K562 (cell line): Measurements from ENCODE around the gene TTC39C. TPM values are rescaled to one million over a fixed set of nuclear protein-coding genes. Genes with fewer than 3 reads are reported as not detected.

Source experiments
- ATAC-seq: fragments of 200-7000 bp; cut with Tn5 transposase; 3 replicates; pipeline ENCODE4 v1.9.1; 2020; ENCODE audit warnings: moderate library complexity
- BruUV-seq: library from RNA; stranded (reverse); fragments of 400-500 nt; replicated peaks from 2 replicates; lab custom pipeline; 2021; lab: Mats Ljungman, UMichigan
- CTCF ChIA-PET: fragments of 300-600 bp; formaldehyde crosslinking; extraction: SDS; loops from one replicate; lab custom pipeline; 2021; ENCODE audit warnings: low intra/inter-chr PET ratio; lab: Yijun Ruan, JAX
- POLR2A ChIA-PET: fragments of 300-600, 350-650 bp; sonication (Branson Sonifier 250); formaldehyde crosslinking; extraction: SDS; loops from one replicate; lab custom pipeline; 2021; ENCODE audit warnings: antibody characterized with exemption, inconsistent platforms; lab: Yijun Ruan, JAX
- DNase-seq, 4 experiments: peaks; one replicate each; pipeline versions ENCODE4 v3.0.0 to v3.0.0-alpha.2; 2011 to 2018; ENCODE audit warnings: low spot score in 3 of 4, mixed read lengths in 3 of 4; ENCODE audit errors: extremely low read depth in 1 of 4
- FAIRE-seq: peaks from 2 replicates; lab custom pipeline; 2011; peaks lifted over from hg19 to GRCh38; lab: Jason Lieb, UNC
- H2AFZ ChIP-seq: 2 replicates; pipeline ENCODE4 v1.6.0; 2011; ENCODE audit warnings: low read depth, low read length, control low read depth, inconsistent platforms
- H3K27ac ChIP-seq: fragments of 200-600 bp; 3 replicates; pipeline ENCODE4 v1.8.0; 2011; ENCODE audit warnings: low read depth, mild to moderate bottlenecking, control low read depth, inconsistent platforms, low read length, moderate library complexity, mixed read lengths; ENCODE audit errors: extremely low read depth
- H3K27me3 ChIP-seq, 2 experiments: fragments of 300-600 bp in 1 of 2; 2 replicates in 1 of 2; 3 replicates in 1 of 2; pipeline versions ENCODE4 v1.6.0 to v1.8.0; 2011; ENCODE audit warnings: inconsistent platforms in 2 of 2, low read length in 2 of 2, mild to moderate bottlenecking in 1 of 2, mixed read lengths in 1 of 2, moderate library complexity in 1 of 2; ENCODE audit not compliant: control insufficient read depth in 2 of 2, insufficient read depth in 2 of 2
- H3K36me3 ChIP-seq: fragments of 300-600 bp; 3 replicates; pipeline ENCODE4 v1.8.0; 2011; ENCODE audit warnings: mild to moderate bottlenecking, low read length, inconsistent platforms; ENCODE audit not compliant: control insufficient read depth, insufficient read depth
- H3K4me1 ChIP-seq, 2 experiments: fragments of 200-600 bp in 1 of 2; replicated peaks in 1 of 2; 2 replicates in 1 of 2; 3 replicates in 1 of 2; pipeline versions ENCODE4 v1.5.1 to v1.8.0; 2011; ENCODE audit warnings: inconsistent platforms in 2 of 2, low read length in 2 of 2, mild to moderate bottlenecking in 1 of 2, mixed read lengths in 1 of 2, moderate library complexity in 1 of 2; ENCODE audit not compliant: control insufficient read depth in 2 of 2, insufficient read depth in 2 of 2
- H3K4me2 ChIP-seq: 2 replicates; pipeline ENCODE4 v1.6.1; 2011; ENCODE audit warnings: low read length, control low read depth, inconsistent platforms, mixed read lengths; ENCODE audit not compliant: insufficient read depth
- H3K4me3 ChIP-seq: fragments of 200-600 bp; sonication (generic), shearing (Covaris generic); 2 replicates; pipeline ENCODE4 v1.5.1; 2016; ENCODE audit warnings: control low read depth, inconsistent platforms
- H3K79me2 ChIP-seq: fragments of 200-600 bp; 3 replicates; pipeline ENCODE4 v1.8.0; 2011; ENCODE audit warnings: low read length, inconsistent platforms; ENCODE audit not compliant: control insufficient read depth, insufficient read depth
- H3K9ac ChIP-seq, 2 experiments: 2 replicates each; pipeline versions ENCODE4 v1.6.0 to v1.6.1; 2011; ENCODE audit warnings: low read depth in 2 of 2, low read length in 2 of 2, control low read depth in 1 of 2, inconsistent platforms in 1 of 2, mild to moderate bottlenecking in 1 of 2, mixed read lengths in 1 of 2; ENCODE audit not compliant: insufficient read depth in 1 of 2
- H3K9me1 ChIP-seq: one replicate; pipeline ENCODE4 v1.6.0; 2011; ENCODE audit warnings: inconsistent platforms, mild to moderate bottlenecking, low read length, moderate library complexity; ENCODE audit not compliant: control insufficient read depth, insufficient read depth
- H3K9me3 ChIP-seq: replicated peaks from 2 replicates; pipeline ENCODE4 v1.5.1; 2011; ENCODE audit warnings: low read depth, low read length, inconsistent platforms; ENCODE audit not compliant: control insufficient read depth, insufficient read depth
- H4K20me1 ChIP-seq: replicated peaks from 2 replicates; pipeline ENCODE4 v1.6.1; 2011; ENCODE audit warnings: low read length, inconsistent platforms, mixed read lengths; ENCODE audit not compliant: control insufficient read depth, insufficient read depth
- EP300 ChIP-seq: IDR thresholded peaks from 2 replicates; pipeline ENCODE4 v1.6.1; 2012; ENCODE audit warnings: low read length, improper control_type of control experiment
- FOXM1 ChIP-seq, 2 experiments: fragments of 450-650 bp in 1 of 2; sonication (generic) in 1 of 2; formaldehyde crosslinking in 1 of 2; IDR thresholded peaks; 2 replicates each; pipeline versions ENCODE4 v1.6.1 to v1.9.0; 2017 to 2022; ENCODE audit warnings: low read depth in 2 of 2, mild to moderate bottlenecking in 2 of 2, missing genetic modification reagents in 1 of 2, moderate library complexity in 1 of 2
- JUNB ChIP-seq: fragments of 450-650 bp; formaldehyde crosslinking; conservative IDR thresholded peaks from 2 replicates; pipeline ENCODE4 v1.4.0; 2020; ENCODE audit warnings: mild to moderate bottlenecking
- KLF1 ChIP-seq: fragments of 450-650 bp; IDR thresholded peaks from 2 replicates; pipeline ENCODE4 v1.6.1; 2016; ENCODE audit warnings: missing genetic modification characterization, missing compliant biosample characterization
- NR4A1 ChIP-seq, 2 experiments: fragments of 250-450 bp in 1 of 2; fragments of 450-650 bp in 1 of 2; sonication (Bioruptor Pico) in 1 of 2; IDR thresholded peaks; 2 replicates each; pipeline versions ENCODE4 v1.4.0 to v1.6.1; 2016 to 2020; ENCODE audit warnings: mild to moderate bottlenecking in 2 of 2, missing compliant biosample characterization in 1 of 2, missing genetic modification characterization in 1 of 2, moderate library complexity in 1 of 2
- PHTF2 ChIP-seq: fragments of 250-450 bp; sonication (Bioruptor Pico); IDR thresholded peaks from 2 replicates; pipeline ENCODE4 v1.5.0; 2021; ENCODE audit warnings: mild to moderate bottlenecking
- PTTG1 ChIP-seq: fragments of 450-650 bp; IDR thresholded peaks from 2 replicates; pipeline ENCODE4 v1.6.1; 2016; ENCODE audit warnings: low read depth, mild to moderate bottlenecking, missing genetic modification characterization, missing compliant biosample characterization
- SIX5 ChIP-seq, 2 experiments: IDR thresholded peaks; 2 replicates each; pipeline ENCODE4 v1.6.1; 2011; ENCODE audit warnings: low read length in 2 of 2, borderline replicate concordance in 1 of 2, low read depth in 1 of 2, mild to moderate bottlenecking in 1 of 2, moderate library complexity in 1 of 2; ENCODE audit not compliant: insufficient read depth in 1 of 2
- ZNF707 ChIP-seq: fragments of 250-450 bp; sonication (Bioruptor Pico); conservative IDR thresholded peaks from 2 replicates; pipeline ENCODE4 v1.8.0; 2022; ENCODE audit warnings: inconsistent platforms, mild to moderate bottlenecking, moderate library complexity
- WGBS: fragments of 100-300 bp; shearing (Covaris generic); methylation state at CpG from one replicate; pipeline ENCODE4 v1.1.6; 2016; ENCODE audit warnings: low coverage, mixed read lengths; ENCODE audit not compliant: insufficient coverage; ENCODE audit errors: missing lambda C conversion rate; 5-methylcytosine and 5-hydroxymethylcytosine counted together
- in situ Hi-C: fragments of 300-500 bp; cut with MboI; formaldehyde crosslinking; loops from 4 replicates; pipeline ENCODE4 v1.15.0; 2018; ENCODE audit warnings: inconsistent platforms, mixed read lengths
- intact Hi-C: fragments of 100-400 bp; cut with micrococcal nuclease; formaldehyde crosslinking; loops from 2 replicates; pipeline ENCODE4 v1.14.2; 2022
- polyA plus RNA-seq, 8 experiments: library from polyadenylated mRNA; depleted of rRNA in 4 of 8; stranded (reverse) in 5 of 8; unstranded in 3 of 8; fragments of >200 nt; fragmentation: Nextera tagmentation in 2 of 8; fragmentation: Illumina TruSeq in 1 of 8; extraction: Ambion mirVana in 2 of 8; extraction: Trizol in 1 of 8; gene quantifications; 2 replicates each; pipeline versions ENCODE4 v1.2.1 to v1.2.3, GENCODE V29; 2011 to 2014; ENCODE audit warnings: inconsistent platforms in 1 of 8, missing spikeins in 1 of 8
- total RNA-seq, 7 experiments: library from RNA; depleted of rRNA in 6 of 7; stranded (reverse); fragments of >200 nt in 6 of 7; fragmentation: Illumina TruSeq in 2 of 7; extraction: Trizol in 2 of 7; gene quantifications; 2 replicates each; pipeline versions ENCODE4 v1.2.1 to v1.2.3, GENCODE V29; 2011 to 2021; ENCODE audit warnings: low replicate concordance in 1 of 7
- TF ChIP-seq, protein P1 (sequence below): sonication (generic); IDR thresholded peaks from 2 replicates; pipeline ENCODE4 v1.6.1; 2016
- TF ChIP-seq, protein P2 (sequence below): fragments of 250-450 bp; sonication (Bioruptor Pico); IDR thresholded peaks from 2 replicates; pipeline ENCODE4 v1.8.0; 2022; ENCODE audit warnings: inconsistent platforms, mild to moderate bottlenecking, moderate library complexity, borderline replicate concordance
- TF ChIP-seq, protein P3 (sequence below): fragments of 250-450 bp; sonication (Bioruptor Pico); IDR thresholded peaks from 2 replicates; pipeline ENCODE4 v1.9.0; 2021; ENCODE audit warnings: mild to moderate bottlenecking, inconsistent platforms
- TF ChIP-seq, protein P4 (sequence below), 2 experiments: IDR thresholded peaks in 1 of 2; conservative IDR thresholded peaks in 1 of 2; 2 replicates each; pipeline ENCODE4 v1.6.1; 2016; ENCODE audit warnings: low read depth in 2 of 2, mild to moderate bottlenecking in 1 of 2, missing compliant biosample characterization in 1 of 2, missing genetic modification characterization in 1 of 2, moderate library complexity in 1 of 2

Gene TTC39C
- total and polyA plus RNA-seq, 9 of the 15 experiments (the other 6 are each of a cell fraction or from before 2014, with no cell fraction given), result 0.01 to 0.58 (median 0.18) TPM; not detected in 5

DNA sequence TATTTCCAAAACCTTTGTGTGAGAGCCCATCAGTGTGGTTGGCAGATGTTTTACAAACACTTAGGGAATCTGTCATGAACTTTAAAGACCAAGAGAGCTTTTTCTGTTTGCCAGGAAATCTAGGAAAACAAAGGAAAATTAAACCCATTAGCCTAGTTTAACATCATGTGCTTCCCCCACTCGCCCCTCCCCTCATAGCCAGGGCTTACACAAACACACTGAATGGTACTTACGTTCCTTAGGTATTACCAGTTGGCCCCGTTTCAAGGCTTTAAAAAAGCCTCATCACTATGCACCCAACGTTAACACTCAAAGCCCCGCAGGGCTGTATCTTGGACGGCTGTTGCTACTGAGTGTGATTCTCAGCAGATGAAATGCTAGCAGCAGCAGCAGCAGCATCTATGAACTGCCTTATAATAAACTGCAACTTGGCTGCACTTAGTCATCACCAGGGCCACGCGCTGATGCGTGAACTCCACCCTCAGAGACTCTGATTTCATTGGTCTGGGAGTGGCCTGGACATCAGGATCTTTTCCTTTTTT, 20.1 kb upstream of the TTC39C start:
- DNase-seq (no peak), FAIRE-seq (no peak), ATAC-seq (no peak)
- Histone ChIP-seq H3K36me3 (no peaks in the 10 kb centered on the region), H3K27ac (no peak overlapping the region), H3K9ac (no peak overlapping the region), H4K20me1 (no peaks in the 10 kb centered on the region), H3K9me3 (no peaks in the 10 kb centered on the region), H3K27me3 (no peaks in the 10 kb centered on the region), H2AFZ (no peak overlapping the region), H3K79me2 (no peaks in the 10 kb centered on the region), H3K4me1 (no peaks in the 10 kb centered on the region), H3K9me1 (no peaks in the 10 kb centered on the region), H3K4me3 (no peak overlapping the region), H3K4me2 (no peak overlapping the region)
- no TSS peak for BruUV-seq
- intact Hi-C loops (no loop called here), in situ Hi-C loops (no loop called here)
- WGBS, result 2% methylated on average over 9 of the region's 9 CpGs
- CTCF ChIA-PET, result no interaction called here
- POLR2A ChIA-PET, result no interaction called here
- TF ChIP-seq FOXM1 (IDR thresholded peaks at IDR 0.05; ENCODE audit: low read depth), result no peak
- TF ChIP-seq FOXM1 (CRISPR knock-in tag; IDR thresholded peaks at IDR 0.05; ENCODE audit: low read depth), result no peak
- no peak for TF ChIP-seq SIX5 (IDR thresholded peaks at IDR 0.05; ENCODE audit: borderline replicate concordance in 1 of 2, insufficient read depth in 1 of 2, low read depth in 1 of 2, low read length in 2 of 2)
- no peak for TF ChIP-seq PTTG1 (tag)
- no peak for TF ChIP-seq EP300
- TF ChIP-seq KLF1 (tag), result no peak
- TF ChIP-seq PHTF2, result no peak
- TF ChIP-seq, protein P1, sequence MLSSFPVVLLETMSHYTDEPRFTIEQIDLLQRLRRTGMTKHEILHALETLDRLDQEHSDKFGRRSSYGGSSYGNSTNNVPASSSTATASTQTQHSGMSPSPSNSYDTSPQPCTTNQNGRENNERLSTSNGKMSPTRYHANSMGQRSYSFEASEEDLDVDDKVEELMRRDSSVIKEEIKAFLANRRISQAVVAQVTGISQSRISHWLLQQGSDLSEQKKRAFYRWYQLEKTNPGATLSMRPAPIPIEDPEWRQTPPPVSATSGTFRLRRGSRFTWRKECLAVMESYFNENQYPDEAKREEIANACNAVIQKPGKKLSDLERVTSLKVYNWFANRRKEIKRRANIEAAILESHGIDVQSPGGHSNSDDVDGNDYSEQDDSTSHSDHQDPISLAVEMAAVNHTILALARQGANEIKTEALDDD, result no peak
- TF ChIP-seq, protein P2, sequence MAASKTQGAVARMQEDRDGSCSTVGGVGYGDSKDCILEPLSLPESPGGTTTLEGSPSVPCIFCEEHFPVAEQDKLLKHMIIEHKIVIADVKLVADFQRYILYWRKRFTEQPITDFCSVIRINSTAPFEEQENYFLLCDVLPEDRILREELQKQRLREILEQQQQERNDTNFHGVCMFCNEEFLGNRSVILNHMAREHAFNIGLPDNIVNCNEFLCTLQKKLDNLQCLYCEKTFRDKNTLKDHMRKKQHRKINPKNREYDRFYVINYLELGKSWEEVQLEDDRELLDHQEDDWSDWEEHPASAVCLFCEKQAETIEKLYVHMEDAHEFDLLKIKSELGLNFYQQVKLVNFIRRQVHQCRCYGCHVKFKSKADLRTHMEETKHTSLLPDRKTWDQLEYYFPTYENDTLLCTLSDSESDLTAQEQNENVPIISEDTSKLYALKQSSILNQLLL (CRISPR knock-in tag), result no peak
- TF ChIP-seq ZNF707, result no peak
- TF ChIP-seq, protein P3, sequence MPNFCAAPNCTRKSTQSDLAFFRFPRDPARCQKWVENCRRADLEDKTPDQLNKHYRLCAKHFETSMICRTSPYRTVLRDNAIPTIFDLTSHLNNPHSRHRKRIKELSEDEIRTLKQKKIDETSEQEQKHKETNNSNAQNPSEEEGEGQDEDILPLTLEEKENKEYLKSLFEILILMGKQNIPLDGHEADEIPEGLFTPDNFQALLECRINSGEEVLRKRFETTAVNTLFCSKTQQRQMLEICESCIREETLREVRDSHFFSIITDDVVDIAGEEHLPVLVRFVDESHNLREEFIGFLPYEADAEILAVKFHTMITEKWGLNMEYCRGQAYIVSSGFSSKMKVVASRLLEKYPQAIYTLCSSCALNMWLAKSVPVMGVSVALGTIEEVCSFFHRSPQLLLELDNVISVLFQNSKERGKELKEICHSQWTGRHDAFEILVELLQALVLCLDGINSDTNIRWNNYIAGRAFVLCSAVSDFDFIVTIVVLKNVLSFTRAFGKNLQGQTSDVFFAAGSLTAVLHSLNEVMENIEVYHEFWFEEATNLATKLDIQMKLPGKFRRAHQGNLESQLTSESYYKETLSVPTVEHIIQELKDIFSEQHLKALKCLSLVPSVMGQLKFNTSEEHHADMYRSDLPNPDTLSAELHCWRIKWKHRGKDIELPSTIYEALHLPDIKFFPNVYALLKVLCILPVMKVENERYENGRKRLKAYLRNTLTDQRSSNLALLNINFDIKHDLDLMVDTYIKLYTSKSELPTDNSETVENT (CRISPR knock-in tag), result no peak
- TF ChIP-seq NR4A1 (CRISPR knock-in tag; IDR thresholded peaks at IDR 0.05), result no peak
- TF ChIP-seq NR4A1 (tag; IDR thresholded peaks at IDR 0.05), result no peak
- TF ChIP-seq JUNB, result no peak
- TF ChIP-seq, protein P4, sequence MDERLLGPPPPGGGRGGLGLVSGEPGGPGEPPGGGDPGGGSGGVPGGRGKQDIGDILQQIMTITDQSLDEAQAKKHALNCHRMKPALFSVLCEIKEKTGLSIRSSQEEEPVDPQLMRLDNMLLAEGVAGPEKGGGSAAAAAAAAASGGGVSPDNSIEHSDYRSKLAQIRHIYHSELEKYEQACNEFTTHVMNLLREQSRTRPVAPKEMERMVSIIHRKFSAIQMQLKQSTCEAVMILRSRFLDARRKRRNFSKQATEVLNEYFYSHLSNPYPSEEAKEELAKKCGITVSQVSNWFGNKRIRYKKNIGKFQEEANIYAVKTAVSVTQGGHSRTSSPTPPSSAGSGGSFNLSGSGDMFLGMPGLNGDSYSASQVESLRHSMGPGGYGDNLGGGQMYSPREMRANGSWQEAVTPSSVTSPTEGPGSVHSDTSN (CRISPR knock-in tag; IDR thresholded peaks at IDR 0.05; ENCODE audit: low read depth), result no peak
- TF ChIP-seq, protein P4 (tag; conservative IDR thresholded peaks at IDR 0.05; ENCODE audit: low read depth), result no peak
